Mucosa of descending colon (tissue), 3 donors: Measurements from ENCODE around the gene STPG3. TPM values are rescaled to one million over a fixed set of nuclear protein-coding genes. Genes with fewer than 3 reads are reported as not detected.
A peak's percentile ranks its signal among the peaks of the same experiment; 100 is the strongest.

Experiments
- ATAC-seq: fragments of 200-7000 bp; cut with Tn5 transposase; one replicate; pipeline ENCODE4 v1.9.1; 2020; ENCODE audit warnings: mild to moderate bottlenecking, moderate library complexity
- DNase-seq, 3 donors: peaks; one replicate each; pipeline ENCODE4 v3.0.0-alpha.2; 2020
- H3K36me3 ChIP-seq: fragments of 200-600 bp; one replicate; pipeline ENCODE4 v1.8.0; 2021; ENCODE audit warnings: low read depth, mild to moderate bottlenecking
- H3K4me1 ChIP-seq: fragments of 200-600 bp; one replicate; pipeline ENCODE4 v1.8.0; 2021; ENCODE audit warnings: low read depth, mild to moderate bottlenecking
- H3K4me3 ChIP-seq: fragments of 200-600 bp; one replicate; pipeline ENCODE4 v1.8.0; 2021; ENCODE audit warnings: mild to moderate bottlenecking
- H3K9me3 ChIP-seq: fragments of 200-600 bp; one replicate; pipeline ENCODE4 v1.8.0; 2021; ENCODE audit warnings: mild to moderate bottlenecking
- intact Hi-C, 2 donors: fragments of 100-400 bp; cut with DNase I in 1 of 2; cut with micrococcal nuclease in 1 of 2; formaldehyde crosslinking; loops; one replicate each; pipeline versions ENCODE4 v1.11.0 to v1.11.1; 2022; cut with DNase I, micrococcal nuclease
- total RNA-seq, 3 donors: library from RNA; stranded (reverse); fragmentation: NEBNext Ultra II Directional in 2 of 3; extraction: Animal tissue kit (Norgen Biotek cat#: 25700) in 2 of 3; gene quantifications; one replicate each; pipeline versions ENCODE4 v1.2.1 to v1.2.4, GENCODE V29; 2021 to 2023
- TF ChIP-seq, protein P1 (sequence below): fragments of 200-600 bp; IDR thresholded peaks from one replicate; pipeline ENCODE4 v1.8.0; 2022; ENCODE audit warnings: antibody characterized with exemption, mild to moderate bottlenecking
- donor health status: DM: no; HTN: no; CAD: no; lungs with moderate emphysema.
- donor health status: DM: no; HTN: no; CAD: no.
- donor health status: DM: no; HTN: yes; CAD: no.

STPG3 gene
- total RNA-seq, 3 donors from 2014 or later: not detected

DNA sequence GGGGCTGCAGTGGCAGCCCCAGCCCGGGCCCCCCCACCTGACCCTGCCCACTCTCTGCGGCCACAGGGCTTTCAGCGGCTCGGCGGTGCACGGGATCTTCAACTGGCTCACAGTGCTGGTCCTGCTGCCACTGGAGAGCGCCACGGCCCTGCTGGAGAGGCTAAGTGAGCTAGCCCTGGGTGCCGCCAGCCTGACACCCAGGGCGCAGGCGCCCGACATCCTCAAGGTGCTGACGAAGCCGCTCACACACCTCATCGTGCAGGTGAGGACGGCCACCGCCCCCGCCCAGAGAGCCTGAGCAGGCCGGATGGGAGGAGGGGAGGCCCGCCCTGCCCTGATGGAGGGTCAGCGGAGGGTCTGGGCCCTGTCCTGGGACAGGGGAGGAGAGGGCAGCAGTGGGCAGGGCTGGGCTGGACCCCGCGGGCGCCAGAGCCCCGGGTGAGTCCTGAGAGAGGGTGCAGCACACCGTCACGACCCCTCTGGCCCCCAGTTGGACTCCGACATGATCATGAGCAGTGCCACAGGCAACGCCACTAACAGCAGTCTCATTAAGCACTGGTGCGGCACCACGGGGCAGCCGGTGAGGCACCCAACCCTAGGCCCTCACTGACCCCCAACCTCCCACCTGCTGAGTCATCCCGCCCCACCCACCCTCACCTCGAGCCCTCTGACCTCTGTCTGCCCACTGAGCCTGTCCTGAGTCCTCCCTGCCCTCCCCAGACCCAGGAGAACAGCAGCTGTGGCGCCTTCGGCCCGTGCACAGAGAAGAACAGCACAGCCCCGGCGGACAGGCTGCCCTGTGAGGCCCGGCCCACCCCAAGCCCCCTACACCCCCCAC is 17.7 kb upstream of the STPG3 start:
- TF ChIP-seq, protein P1, sequence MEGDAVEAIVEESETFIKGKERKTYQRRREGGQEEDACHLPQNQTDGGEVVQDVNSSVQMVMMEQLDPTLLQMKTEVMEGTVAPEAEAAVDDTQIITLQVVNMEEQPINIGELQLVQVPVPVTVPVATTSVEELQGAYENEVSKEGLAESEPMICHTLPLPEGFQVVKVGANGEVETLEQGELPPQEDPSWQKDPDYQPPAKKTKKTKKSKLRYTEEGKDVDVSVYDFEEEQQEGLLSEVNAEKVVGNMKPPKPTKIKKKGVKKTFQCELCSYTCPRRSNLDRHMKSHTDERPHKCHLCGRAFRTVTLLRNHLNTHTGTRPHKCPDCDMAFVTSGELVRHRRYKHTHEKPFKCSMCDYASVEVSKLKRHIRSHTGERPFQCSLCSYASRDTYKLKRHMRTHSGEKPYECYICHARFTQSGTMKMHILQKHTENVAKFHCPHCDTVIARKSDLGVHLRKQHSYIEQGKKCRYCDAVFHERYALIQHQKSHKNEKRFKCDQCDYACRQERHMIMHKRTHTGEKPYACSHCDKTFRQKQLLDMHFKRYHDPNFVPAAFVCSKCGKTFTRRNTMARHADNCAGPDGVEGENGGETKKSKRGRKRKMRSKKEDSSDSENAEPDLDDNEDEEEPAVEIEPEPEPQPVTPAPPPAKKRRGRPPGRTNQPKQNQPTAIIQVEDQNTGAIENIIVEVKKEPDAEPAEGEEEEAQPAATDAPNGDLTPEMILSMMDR: no peak
- DNase-seq (peak in 1 of 3 donors; percentile 26), ATAC-seq (peak; percentile 13)
- no peaks in the 10 kb centered on the region for H3K36me3 ChIP-seq
- no peak overlapping the region for H3K4me3 ChIP-seq
- peaks cover 34% of the 10 kb centered on the region for H3K4me1 ChIP-seq
- H3K9me3 ChIP-seq: no peaks in the 10 kb centered on the region
- intact Hi-C loops: no loop called here

DNA sequence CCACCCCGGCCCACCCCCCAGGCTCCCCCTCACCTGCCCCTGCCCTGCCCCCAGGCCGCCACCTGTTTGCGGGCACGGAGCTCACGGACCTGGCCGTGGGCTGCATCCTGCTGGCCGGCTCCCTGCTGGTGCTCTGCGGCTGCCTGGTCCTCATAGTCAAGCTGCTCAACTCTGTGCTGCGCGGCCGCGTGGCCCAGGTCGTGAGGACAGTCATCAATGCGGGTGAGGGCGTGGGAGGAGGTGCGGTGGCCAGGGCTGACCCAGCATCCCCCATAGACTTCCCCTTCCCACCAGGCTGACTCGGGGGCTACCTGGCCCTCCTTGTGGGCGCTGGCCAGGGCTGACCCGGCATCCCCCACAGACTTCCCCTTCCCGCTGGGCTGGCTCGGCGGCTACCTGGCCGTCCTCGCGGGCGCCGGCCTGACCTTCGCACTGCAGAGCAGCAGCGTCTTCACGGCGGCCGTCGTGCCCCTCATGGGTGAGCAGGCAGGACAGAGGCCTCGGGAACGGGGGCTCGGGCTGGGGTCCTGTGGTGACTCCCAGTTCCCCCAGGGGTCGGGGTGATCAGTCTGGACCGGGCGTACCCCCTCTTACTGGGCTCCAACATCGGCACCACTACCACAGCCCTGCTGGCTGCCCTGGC is 16.9 kb upstream of the STPG3 start:
- intact Hi-C loops: no loop called here
- Histone ChIP-seq H3K36me3 (no peaks in the 10 kb centered on the region), H3K4me3 (no peak overlapping the region), H3K4me1 (peaks cover 37% of the 10 kb centered on the region), H3K9me3 (no peaks in the 10 kb centered on the region)
- ATAC-seq (no peak), DNase-seq (no peak)
- TF ChIP-seq, protein P1: no peak

DNA sequence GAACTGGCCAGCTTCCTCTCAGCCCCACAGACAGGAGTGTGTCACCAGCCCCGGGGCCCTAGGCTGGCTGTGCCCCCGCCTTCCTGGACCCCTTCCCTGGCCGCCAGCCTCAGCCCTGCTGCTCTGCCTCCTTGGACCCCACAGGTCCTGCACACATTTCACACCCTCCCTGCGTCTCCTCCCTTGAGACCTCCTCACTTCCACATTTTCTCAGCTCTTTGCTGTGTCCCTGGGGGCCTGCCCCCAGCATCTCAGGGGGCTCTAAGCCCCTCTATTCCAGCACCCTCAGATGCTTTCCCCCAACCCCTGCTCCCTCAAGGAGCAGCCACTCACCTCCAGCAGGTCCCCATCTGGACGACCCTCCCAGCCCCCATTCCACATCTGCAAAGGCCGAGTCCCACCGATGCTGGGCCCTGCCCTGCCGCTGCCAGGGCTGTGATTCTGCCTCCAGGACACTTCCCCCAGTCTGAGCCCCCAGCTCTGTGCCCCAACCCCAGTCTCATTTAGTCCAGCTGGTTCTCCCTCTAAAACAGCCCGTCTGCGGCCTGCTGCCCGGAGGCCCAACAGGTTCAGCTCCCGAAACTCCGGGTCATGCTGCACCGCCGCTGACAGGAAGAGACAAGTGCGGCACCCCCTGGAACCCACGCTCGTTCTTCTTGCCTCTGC is 16.2 kb upstream of the STPG3 start:
- H3K9me3 ChIP-seq: no peaks in the 10 kb centered on the region
- H3K4me1 ChIP-seq: peaks cover 43% of the 10 kb centered on the region
- TF ChIP-seq, protein P1: no peak
- no peak overlapping the region for H3K4me3 ChIP-seq
- DNase-seq (no peak), ATAC-seq (no peak)
- no peaks in the 10 kb centered on the region for H3K36me3 ChIP-seq
- intact Hi-C loops: loop anchor here (5.0 kb wide), 1 partner anchor 118 kb away; no protein-coding TSS in a partner anchor

DNA sequence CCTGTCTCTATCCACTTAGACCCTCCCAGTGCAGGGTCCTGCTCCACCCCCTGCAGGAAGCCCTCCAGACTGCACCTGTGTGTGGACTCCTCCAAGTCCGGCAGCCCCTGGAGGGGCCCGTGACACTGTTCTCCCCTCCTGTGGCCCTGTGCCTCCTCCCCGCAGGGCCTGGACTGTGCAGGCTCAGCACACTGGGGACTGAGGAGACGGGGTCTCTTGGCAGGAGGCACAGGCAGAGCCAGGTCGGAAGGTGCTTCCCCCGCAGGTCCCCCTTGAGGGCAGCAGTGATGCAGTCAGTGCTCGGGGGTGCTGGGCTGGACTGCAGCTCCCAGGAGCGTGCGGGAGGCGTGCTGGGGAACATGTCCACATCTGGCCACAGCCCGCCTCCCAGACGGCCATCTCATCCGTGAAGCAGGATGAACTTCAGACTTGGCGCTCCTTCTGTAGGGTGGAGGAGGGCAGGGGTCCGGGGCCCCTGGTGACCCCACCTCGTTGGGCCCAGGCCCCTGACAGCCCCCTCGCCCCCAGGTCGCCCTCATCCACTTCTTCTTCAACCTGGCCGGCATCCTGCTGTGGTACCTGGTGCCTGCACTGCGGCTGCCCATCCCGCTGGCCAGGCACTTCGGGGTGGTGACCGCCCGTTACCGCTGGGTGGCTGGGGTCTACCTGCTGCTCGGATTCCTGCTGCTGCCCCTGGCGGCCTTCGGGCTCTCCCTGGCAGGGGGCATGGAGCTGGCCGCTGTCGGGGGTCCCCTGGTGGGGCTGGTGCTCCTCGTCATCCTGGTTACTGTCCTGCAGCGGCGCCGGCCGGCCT is 15.5 kb upstream of the STPG3 start:
- intact Hi-C loops: loop anchor here (5.0 kb wide), 1 partner anchor 118 kb away; no protein-coding TSS in a partner anchor
- Histone ChIP-seq H3K4me1 (peaks cover 41% of the 10 kb centered on the region), H3K4me3 (no peak overlapping the region), H3K9me3 (no peaks in the 10 kb centered on the region), H3K36me3 (no peaks in the 10 kb centered on the region)
- ATAC-seq (no peak), DNase-seq (peak in 1 of 3 donors; percentile 19)
- TF ChIP-seq, protein P1: no peak
